Measurements from ENCODE around the gene IARS2.
"Not testable (repeated sequence)": the region's sequence is repeated elsewhere in the genome, so short reads cannot be mapped to it uniquely, and the experiment has no call there.

Gene IARS2

GRCh38 chr1:220112600-220112999 is 18.7 kb downstream of the IARS2 start:
- DNase-seq (ENCODE audit: low read depth in 1 of 2, low spot score in 1 of 2): not testable (repeated sequence)

DNA sequence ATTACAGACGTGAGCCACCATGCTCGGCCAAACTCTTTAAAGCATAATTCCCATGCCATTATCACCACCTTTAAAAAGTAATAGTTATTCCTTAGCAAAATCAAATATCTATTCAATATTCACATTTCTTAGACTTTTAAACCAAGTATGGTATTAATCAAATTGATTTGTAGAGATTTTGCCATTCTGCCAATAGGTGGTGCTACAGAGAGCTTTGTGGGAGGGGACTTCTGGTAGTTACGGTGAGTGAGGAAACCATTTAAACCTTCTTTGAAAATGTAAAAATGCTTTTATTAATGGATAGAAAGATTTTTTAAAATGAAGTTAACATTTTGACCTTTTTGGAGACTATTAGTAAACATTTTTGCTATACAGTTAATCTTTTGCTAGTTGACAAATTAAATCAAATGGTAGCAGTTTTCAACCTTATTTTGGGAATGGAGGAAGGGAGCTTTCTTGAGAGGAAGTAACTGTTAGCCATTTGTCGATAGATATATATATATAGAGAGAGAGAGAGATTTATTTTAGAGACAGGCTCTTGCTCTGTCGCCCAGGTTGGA is 19.3 kb downstream of the IARS2 start:
- no peak for DNase-seq (ENCODE audit: low read depth in 1 of 2, low spot score in 1 of 2)

- no peak for DNase-seq (ENCODE audit: low read depth in 1 of 2, low spot score in 1 of 2)
Measured at GRCh38 chr1:220119043-220119512, 25.1 kb downstream of the IARS2 start.

DNA sequence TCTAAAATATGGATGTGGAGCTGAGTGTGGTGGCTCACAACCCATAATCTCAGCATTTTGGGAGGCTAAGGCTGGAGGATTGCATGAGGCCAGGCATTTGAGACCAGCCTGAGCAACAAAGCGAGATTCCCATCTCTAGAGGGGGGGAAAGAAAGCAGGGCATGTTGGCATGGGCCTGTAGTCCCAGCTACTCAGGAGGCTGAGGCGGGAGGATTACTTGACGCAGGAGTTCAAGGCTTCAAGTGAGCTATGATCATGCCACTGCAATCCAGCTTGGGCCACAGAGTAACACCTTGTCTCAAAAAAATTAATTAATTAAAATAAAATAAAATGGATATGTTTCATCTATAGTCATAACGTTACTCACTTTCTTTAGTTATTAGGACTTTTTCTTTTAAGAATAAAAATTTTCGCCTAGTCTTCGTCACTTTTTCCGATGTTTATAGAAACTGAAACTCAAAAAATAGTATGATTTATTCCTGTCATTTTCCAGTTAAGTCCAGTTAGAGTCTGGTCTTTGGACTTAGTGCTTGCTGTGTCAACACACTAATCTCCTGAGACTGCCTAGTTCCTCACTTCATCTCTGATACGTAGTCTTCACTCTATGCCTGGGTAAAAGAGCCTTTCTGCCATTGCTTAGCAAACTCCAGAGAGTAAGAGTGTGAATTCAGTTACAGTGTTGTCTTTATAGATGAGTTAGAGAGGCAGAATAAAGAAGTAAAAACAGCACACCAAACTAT is 28.0 kb downstream of the IARS2 start:
- DNase-seq (ENCODE audit: low read depth in 1 of 2, low spot score in 1 of 2): no peak

DNA sequence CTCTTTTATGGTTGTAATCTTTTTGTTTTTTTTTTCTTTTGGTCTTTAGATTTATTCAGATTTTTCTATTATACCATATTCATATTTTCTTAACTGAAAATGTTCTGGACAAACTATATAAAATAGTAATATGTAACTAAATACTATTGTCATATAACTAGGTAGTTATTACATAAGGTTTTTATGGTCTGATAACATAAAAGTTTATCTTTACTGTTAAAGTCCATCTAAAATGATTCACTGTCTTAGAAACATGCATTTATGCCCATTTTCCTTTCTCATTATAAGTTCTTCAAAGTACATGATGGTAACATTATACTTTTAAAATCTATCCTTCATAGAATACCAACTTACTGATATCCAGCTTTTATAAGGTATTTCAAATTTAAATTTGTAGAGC is 29.1 kb downstream of the IARS2 start:
- DNase-seq (ENCODE audit: low read depth in 1 of 2, low spot score in 1 of 2): no peak

- no peak for DNase-seq (ENCODE audit: low read depth in 1 of 2, low spot score in 1 of 2)
Measured at GRCh38 chr1:220123889-220124288, 30.0 kb downstream of the IARS2 start.

DNA sequence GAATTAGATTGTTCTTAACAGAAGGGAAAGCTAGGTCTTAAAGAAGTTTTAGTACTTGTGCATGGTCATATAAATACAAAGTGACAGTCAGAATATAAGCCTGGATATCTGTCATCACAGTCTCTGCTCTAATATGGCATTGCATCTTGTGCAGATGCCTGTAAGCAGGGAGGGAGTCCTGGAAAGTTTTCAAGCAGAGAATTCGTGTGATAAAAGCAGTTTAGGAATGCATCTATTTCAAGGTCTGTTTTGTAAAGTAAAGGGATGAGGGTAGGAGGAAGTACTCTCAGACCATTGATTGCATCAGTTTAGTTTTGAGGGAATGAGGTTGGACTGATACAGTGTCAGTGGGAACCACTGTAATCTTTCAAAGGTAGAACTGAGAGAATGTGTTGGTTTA is 30.6 kb downstream of the IARS2 start:
- DNase-seq (ENCODE audit: low read depth in 1 of 2, low spot score in 1 of 2): no peak

DNA sequence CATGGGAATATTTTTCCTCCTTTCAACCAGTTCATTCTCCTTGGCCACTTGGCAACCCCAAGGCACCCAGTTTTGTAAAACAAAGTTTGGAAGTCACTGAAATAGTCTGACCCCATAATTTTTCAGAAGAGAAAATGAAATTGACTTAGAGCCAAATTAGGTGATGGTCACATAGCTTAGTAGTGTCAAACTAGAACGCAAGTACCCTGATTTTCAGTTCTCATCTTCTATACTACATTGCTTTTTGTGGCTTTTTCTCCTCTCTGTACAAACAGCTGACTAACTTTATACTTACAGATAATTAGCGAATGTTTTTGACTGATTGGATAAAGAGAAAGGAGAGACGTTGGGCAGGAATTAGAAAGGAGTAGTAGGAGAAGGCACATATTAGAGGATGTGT is 33.1 kb downstream of the IARS2 start:
- no peak for DNase-seq (ENCODE audit: low read depth in 1 of 2, low spot score in 1 of 2)

DNA sequence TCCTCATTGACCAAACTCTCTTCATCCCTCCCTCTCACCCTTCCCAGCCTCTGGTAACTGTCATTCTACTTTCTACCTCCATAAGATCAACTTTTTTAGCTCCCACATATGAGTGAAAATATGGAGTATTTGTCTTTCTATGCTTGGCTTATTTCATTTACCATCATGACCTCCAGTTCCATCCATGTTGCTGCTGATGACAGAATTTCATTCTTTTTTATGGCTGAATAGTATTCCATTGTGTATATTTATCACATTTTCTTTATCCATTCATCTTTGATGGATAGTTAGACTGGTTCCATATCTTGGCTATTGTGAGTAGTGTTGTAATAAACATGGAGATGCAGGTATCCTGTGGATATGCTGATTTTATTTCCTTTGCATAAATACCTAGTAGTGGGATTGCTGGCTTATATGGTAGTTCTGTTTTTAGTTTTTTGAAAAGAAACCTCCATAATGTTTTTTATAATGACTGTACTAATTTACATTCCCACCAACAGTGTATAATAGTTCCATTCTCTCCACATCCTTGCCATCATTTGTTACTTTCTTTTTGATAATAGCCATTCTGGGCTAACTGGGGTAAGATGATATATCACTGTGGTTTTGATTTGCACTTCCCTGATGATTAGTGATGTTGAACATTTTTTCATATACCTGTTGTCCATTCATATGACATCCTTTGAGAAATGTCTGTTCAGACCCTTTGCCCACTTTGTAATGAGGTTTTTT is 35.7 kb downstream of the IARS2 start:
- DNase-seq (ENCODE audit: low read depth in 1 of 2, low spot score in 1 of 2): no peak

GRCh38 chr1:220135755-220136154 is 41.8 kb downstream of the IARS2 start:
- no peak for DNase-seq (ENCODE audit: low read depth in 1 of 2, low spot score in 1 of 2)

DNA sequence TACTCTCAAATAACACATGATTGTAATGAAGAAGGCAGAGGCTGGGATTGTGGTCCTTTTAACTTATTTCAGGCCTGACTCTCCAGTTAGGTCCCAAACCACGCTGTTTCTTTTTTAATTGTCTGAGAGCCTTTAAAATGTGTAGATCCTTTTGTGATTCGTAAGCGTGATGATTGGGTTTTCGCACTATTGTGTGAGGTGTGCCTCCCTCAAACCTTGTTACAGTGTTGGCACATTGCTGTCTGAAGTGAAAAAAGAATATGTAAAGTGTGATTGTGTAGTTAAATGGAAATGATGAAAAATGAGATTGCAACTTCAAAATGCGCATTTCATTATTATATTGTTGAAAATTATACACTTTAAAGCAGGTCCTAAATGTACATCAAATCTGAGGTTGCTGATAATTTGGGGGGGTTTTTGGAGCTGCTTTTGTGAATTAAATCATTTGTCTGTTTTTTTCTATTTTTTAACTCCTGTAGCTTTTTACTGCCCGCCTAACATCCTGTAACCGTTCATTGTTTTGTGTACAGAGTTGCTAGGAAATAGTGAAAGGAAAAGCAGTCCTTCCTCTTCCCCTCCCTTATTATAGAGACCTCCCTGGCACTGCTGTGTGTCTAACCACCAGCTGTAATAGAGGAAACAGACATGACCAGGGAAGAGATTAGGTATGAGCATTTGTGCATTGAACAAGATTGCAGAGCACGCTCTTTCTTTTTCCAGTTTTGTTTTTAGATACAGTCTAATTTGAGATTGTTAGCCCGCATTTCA is 43.3 kb downstream of the IARS2 start:
- DNase-seq (ENCODE audit: low read depth in 1 of 2, low spot score in 1 of 2): no peak

DNA sequence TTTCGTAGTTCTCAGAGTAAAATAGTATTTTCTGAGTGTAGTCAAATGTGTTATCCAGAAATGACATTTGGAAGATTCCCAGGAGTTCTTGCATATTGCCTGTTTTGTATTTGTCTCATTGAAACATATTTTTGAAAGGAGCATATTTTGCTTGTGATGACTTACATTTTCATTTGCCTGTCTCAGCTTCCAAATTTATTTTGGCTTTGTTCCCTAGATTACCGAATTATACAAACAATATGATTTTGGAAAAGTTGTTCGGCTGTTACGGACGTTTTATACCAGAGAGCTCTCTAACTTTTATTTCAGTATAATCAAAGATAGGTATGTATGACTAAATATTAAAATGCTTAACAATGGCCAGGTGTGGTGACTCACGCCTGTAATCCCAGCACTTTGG is 46.0 kb downstream of the IARS2 start:
- DNase-seq (ENCODE audit: low read depth in 1 of 2, low spot score in 1 of 2): no peak

DNA sequence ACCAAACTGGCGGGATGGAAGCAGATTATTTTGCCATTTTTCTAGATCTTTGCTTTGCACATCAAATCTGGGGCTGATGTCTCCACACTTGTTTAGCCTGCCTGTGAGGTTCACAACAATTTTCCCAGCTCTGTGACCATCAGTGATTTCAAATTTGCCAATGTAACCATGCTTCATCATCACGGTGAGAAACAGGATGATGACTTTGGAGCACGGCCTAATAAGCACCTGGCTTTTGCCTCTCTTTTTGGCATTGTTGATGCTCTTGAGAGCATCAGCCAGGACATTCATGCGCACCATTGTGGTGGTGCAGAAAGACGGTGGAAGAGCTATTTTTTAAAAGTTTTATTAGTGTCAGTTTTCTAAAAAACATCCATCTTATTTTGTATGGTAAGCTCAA is 50.1 kb downstream of the IARS2 start:
- no peak for DNase-seq (ENCODE audit: low read depth in 1 of 2, low spot score in 1 of 2)

- no peak for DNase-seq (ENCODE audit: low read depth in 1 of 2, low spot score in 1 of 2)
Measured at GRCh38 chr1:220149742-220150141, 55.8 kb downstream of the IARS2 start.

- no peak for DNase-seq (ENCODE audit: low read depth in 1 of 2, low spot score in 1 of 2)
Measured at GRCh38 chr1:220151454-220151853, 57.5 kb downstream of the IARS2 start.

DNA sequence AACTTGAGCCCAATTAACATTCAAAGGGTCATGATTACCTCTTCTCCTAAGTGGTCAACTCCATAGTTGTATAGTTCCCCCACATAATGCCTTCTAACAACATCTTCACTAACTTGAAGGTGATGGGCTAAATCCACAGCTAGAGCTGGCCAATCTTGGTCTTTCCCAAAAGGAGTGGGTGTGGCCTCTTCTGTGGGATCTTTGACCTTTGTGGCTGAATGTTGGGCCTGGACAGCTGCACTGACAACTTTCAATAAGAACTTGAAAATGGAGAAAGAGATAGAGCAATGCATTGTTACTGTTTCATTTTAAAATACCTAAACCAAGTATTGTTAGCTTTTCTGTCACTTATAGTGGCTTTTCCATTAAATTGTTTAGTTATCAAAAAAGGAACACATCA is 59.2 kb downstream of the IARS2 start:
- no peak for DNase-seq (ENCODE audit: low read depth in 1 of 2, low spot score in 1 of 2)

DNA sequence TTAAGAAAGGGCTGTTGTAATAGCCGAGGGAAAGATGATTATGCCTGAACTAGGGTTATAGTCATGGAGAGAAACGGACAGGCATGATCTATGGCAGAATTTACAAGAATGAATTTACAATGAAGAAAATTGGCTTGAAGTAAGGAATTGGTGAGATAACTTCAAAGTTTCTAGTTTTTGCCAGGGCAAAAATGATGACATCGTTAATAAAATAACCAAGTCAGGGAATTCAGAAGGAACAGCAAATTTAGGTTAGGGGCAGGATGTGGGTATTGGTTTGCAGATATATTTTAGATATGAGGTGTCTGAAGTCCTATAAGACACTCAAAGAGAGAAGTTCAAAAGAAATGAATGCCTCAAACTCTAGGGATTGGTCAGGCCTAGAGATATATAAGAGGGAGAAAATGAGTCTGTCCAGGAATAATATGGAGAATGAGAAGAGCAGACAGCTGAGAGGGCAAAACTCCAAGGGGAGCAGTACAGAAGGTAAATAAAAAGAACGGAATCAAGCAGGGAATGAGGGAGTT is 62.8 kb downstream of the IARS2 start:
- DNase-seq (ENCODE audit: low read depth in 1 of 2, low spot score in 1 of 2): no peak

- DNase-seq (ENCODE audit: low read depth in 1 of 2, low spot score in 1 of 2): no peak
Measured at GRCh38 chr1:220157738-220158137, 63.8 kb downstream of the IARS2 start.

DNA sequence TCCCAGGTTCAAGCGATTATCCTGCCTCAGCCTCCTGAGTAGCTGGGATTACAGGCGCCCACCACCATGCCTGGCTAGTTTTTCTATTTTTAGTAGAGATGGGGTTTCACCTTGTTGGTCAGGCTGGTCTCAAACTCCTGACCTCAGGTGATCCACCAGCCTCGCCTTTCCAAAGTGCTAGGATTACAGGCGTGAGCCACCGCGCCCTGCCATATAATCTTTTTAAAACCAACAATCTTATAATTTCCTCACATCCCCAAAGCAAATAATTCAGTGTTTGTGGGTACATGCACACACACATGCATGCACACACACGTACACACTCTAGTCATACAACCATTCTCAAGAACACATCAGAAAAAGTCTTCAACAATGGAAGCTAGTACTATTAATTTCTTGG is 64.6 kb downstream of the IARS2 start:
- DNase-seq (ENCODE audit: low read depth in 1 of 2, low spot score in 1 of 2): not testable (repeated sequence)

DNA sequence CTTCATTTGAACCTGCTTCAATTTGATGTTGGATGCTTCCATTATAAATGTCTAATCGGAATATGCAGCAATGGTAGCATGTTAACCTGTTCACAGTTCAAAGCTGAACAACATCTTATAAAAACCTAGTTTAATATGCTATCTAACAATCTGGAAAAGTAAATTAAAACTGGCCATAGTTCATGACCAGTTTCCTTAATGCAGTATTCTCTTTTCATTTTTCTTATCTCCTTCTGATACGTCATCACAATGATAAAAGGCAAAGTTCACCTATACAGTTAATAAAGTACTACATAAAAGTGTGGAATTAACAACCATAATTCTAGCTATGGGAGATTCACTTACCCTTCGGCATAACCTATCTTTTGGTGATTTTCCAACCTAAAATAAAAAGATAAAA is 65.1 kb downstream of the IARS2 start:
- DNase-seq (ENCODE audit: low read depth in 1 of 2, low spot score in 1 of 2): no peak

DNA sequence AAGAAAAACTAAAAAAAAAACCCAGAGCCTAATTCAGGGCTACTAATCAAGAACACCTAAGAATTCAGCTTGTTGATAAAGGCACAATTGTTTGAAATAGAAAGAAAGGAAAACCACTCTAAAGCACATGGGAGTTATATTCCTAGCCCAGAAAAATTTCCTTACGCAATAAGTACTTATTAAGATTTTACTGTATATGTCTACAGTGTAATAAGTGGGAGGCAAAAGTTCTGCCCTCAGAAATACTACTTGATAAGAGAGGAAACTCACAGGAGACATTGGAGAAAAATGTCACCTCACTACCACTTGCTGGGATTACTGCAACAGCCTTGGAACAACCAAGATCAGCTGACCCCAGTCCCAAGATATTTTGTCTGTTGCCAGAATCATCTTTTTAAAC is 66.1 kb downstream of the IARS2 start:
- DNase-seq (ENCODE audit: low read depth in 1 of 2, low spot score in 1 of 2): no peak

Measured in activated T-helper 1 cell treated with anti-CD3 and anti-CD28 coated beads, Interleukin-2, amount 50 U/mL, for 16 hours (primary cell).